Measurements from ENCODE around the gene CCDC89. TPM values are rescaled to one million over a fixed set of nuclear protein-coding genes. Genes with fewer than 3 reads are reported as not detected.

CCDC89 gene
- total RNA-seq, 2 donors from 2014 or later = not detected

GRCh38 chr11:85668157-85668556, 17.8 kb downstream of the CCDC89 start:
- no peak overlapping the region for H3K27ac ChIP-seq (ENCODE audit: low read depth, low read length)
- H3K9me3 ChIP-seq (ENCODE audit: control insufficient read depth, low read length) = no peaks in the 10 kb centered on the region
- H3K36me3 Mint-ChIP-seq (ENCODE audit: low read depth) = peaks cover 8% of the 10 kb centered on the region
- H3K27me3 ChIP-seq (ENCODE audit: control insufficient read depth, insufficient read depth, low read length, poor library complexity, severe bottlenecking) = no peaks in the 10 kb centered on the region
- peaks cover 15% of the 10 kb centered on the region for H3K27me3 Mint-ChIP-seq (ENCODE audit: insufficient read depth)
- H3K9me3 Mint-ChIP-seq = peaks cover 14% of the 10 kb centered on the region
- no peak overlapping the region for H3K9ac ChIP-seq (ENCODE audit: extremely low read depth, low read length, poor library complexity, severe bottlenecking)
- H3K27ac Mint-ChIP-seq = no peak overlapping the region
- WGBS, 2 experiments (ENCODE audit: insufficient coverage in 1 of 2, insufficient read length in 1 of 2) = 100% methylated on average over 1 of the region's 1 CpG; no CpG with 5 or more reads in 1 of the 2 experiments
- no peak for TF ChIP-seq CTCF (conservative IDR thresholded peaks at IDR 0.05)
- H3K4me1 ChIP-seq (ENCODE audit: control insufficient read depth, insufficient read depth, low read length) = no peaks in the 10 kb centered on the region
- no peak for DNase-seq
- peaks cover 5% of the 10 kb centered on the region for H3K4me1 Mint-ChIP-seq
- peaks cover 1% of the 10 kb centered on the region for H3K36me3 ChIP-seq (ENCODE audit: control insufficient read depth, insufficient read depth, low read length)
- H3K4me3 ChIP-seq (ENCODE audit: low read length) = no peak overlapping the region
- H3K4me3 Mint-ChIP-seq = no peak overlapping the region

GRCh38 chr11:85666687-85667086, 19.3 kb downstream of the CCDC89 start:
- Mint-ChIP-seq H3K4me1 (peaks cover 9% of the 10 kb centered on the region), H3K4me3 (no peak overlapping the region), H3K27me3 (ENCODE audit: insufficient read depth) (peaks cover 6% of the 10 kb centered on the region), H3K36me3 (ENCODE audit: low read depth) (peaks cover 16% of the 10 kb centered on the region), H3K9me3 (peaks cover 8% of the 10 kb centered on the region), H3K27ac (no peak overlapping the region)
- Histone ChIP-seq H3K4me1 (ENCODE audit: control insufficient read depth, insufficient read depth, low read length) (no peaks in the 10 kb centered on the region), H3K9ac (ENCODE audit: extremely low read depth, low read length, poor library complexity, severe bottlenecking) (no peak overlapping the region), H3K27me3 (ENCODE audit: control insufficient read depth, insufficient read depth, low read length, poor library complexity, severe bottlenecking) (no peaks in the 10 kb centered on the region), H3K36me3 (ENCODE audit: control insufficient read depth, insufficient read depth, low read length) (peaks cover 13% of the 10 kb centered on the region), H3K4me3 (ENCODE audit: low read length) (no peak overlapping the region), H3K9me3 (ENCODE audit: control insufficient read depth, low read length) (no peaks in the 10 kb centered on the region), H3K27ac (ENCODE audit: low read depth, low read length) (no peak overlapping the region)
- TF ChIP-seq CTCF (conservative IDR thresholded peaks at IDR 0.05) = no peak
- no peak for DNase-seq
- WGBS, 2 experiments (ENCODE audit: insufficient coverage in 1 of 2, insufficient read length in 1 of 2) = 94 to 100% methylated on average over 1 to 3 of the region's 3 CpGs

GRCh38 chr11:85665733-85666132, 20.3 kb downstream of the CCDC89 start:
- H3K9ac ChIP-seq (ENCODE audit: extremely low read depth, low read length, poor library complexity, severe bottlenecking) = no peak overlapping the region
- WGBS, 2 experiments (ENCODE audit: insufficient coverage in 1 of 2, insufficient read length in 1 of 2) = 80 to 89% methylated on average over 5 of the region's 5 CpGs
- peaks cover 25% of the 10 kb centered on the region for H3K36me3 Mint-ChIP-seq (ENCODE audit: low read depth)
- H3K4me1 Mint-ChIP-seq = peaks cover 17% of the 10 kb centered on the region
- H3K36me3 ChIP-seq (ENCODE audit: control insufficient read depth, insufficient read depth, low read length) = peaks cover 19% of the 10 kb centered on the region
- H3K27me3 ChIP-seq (ENCODE audit: control insufficient read depth, insufficient read depth, low read length, poor library complexity, severe bottlenecking) = no peaks in the 10 kb centered on the region
- peak overlapping the region; percentile 85 for H3K27ac Mint-ChIP-seq
- peaks cover under 1% of the 10 kb centered on the region for H3K27me3 Mint-ChIP-seq (ENCODE audit: insufficient read depth)
- no peaks in the 10 kb centered on the region for H3K9me3 ChIP-seq (ENCODE audit: control insufficient read depth, low read length)
- DNase-seq = no peak
- H3K9me3 Mint-ChIP-seq = no peaks in the 10 kb centered on the region
- H3K4me1 ChIP-seq (ENCODE audit: control insufficient read depth, insufficient read depth, low read length) = no peaks in the 10 kb centered on the region
- peak overlapping the region; percentile 98 for H3K4me3 Mint-ChIP-seq
- H3K27ac ChIP-seq (ENCODE audit: low read depth, low read length) = peak overlapping the region; percentile 98
- TF ChIP-seq CTCF (conservative IDR thresholded peaks at IDR 0.05) = no peak
- peak overlapping the region; percentile 97 for H3K4me3 ChIP-seq (ENCODE audit: low read length)

Data from endodermal cell (in vitro differentiated cells).